ENCODE data around the gene XIST. TPM values are rescaled to one million over a fixed set of nuclear protein-coding genes. Genes with fewer than 3 reads are reported as not detected.

Gene XIST
- 0.02 TPM in 1 of 5 replicates, not detected in the others for total RNA-seq (2022; extraction: Qiagen RNA extraction)

GRCh38 chrX:73852467-73852866 is at the start of gene XIST:
Gene XIST (minus strand): TSS chrX:73852714.

